ENCODE results near the gene RAB5A. TPM values are rescaled to one million over a fixed set of nuclear protein-coding genes. Genes with fewer than 3 reads are reported as not detected.
"Not testable (repeated sequence)": the region's sequence is repeated elsewhere in the genome, so short reads cannot be mapped to it uniquely, and the experiment has no call there.

Gene RAB5A
- total RNA-seq, 1 experiment from 2014 or later = 86.8 TPM

- Histone ChIP-seq H4K20me1 (ENCODE audit: low read length) (peaks cover 35% of the 10 kb centered on the region), H3K27me3 (ENCODE audit: low read length) (no peaks in the 10 kb centered on the region), H3K9ac (ENCODE audit: low read length) (peak overlapping the region; percentile 90), H3K79me2 (ENCODE audit: low read length) (peaks cover 60% of the 10 kb centered on the region), H3K36me3 (ENCODE audit: low read depth, low read length) (peaks cover 7% of the 10 kb centered on the region), H3K4me2 (ENCODE audit: low read length) (peak overlapping the region; percentile 92), H3K9me2 (replicated peaks; ENCODE audit: low read length) (no peaks in the 10 kb centered on the region), H3F3A (ENCODE audit: low read length, unreplicated experiment) (no peaks in the 10 kb centered on the region), H2AFZ (ENCODE audit: low read length) (no peak overlapping the region), H3K4me3 (ENCODE audit: low read length) (peak overlapping the region; percentile 87), H3K4me1 (ENCODE audit: insufficient read depth, low read length) (peaks cover 38% of the 10 kb centered on the region), H3K9me3 (ENCODE audit: low read length) (no peaks in the 10 kb centered on the region), H3K27ac (ENCODE audit: low read length) (peak overlapping the region; percentile 87)
- POLR2A ChIA-PET (ENCODE audit: unreplicated experiment) = no interaction called here
- CTCF ChIA-PET = no interaction called here
- BruUV-seq (replicated peaks) = no TSS peak
- DNase-seq (no peak), ATAC-seq (no peak)
- intact Hi-C loops (cut with micrococcal nuclease) = no loop called here
- TF ChIP-seq EZH2 (IDR thresholded peaks at IDR 0.05; ENCODE audit: low read length, unreplicated experiment) = no peak
- no peak for TF ChIP-seq EZH2phosphoT487 (IDR thresholded peaks at IDR 0.05; ENCODE audit: borderline replicate concordance, low read length)
- TF ChIP-seq CTCF (conservative IDR thresholded peaks at IDR 0.05; ENCODE audit: low read depth, low read length) = no peak
Measured at GRCh38 chr3:19948226-19948591, 1.3 kb downstream of the RAB5A start.

GRCh38 chr3:19950316-19950715 lies 3.4 kb downstream of the RAB5A start:
- intact Hi-C loops (cut with micrococcal nuclease) = no loop called here
- H4K20me1 ChIP-seq (ENCODE audit: low read length) = peaks cover 35% of the 10 kb centered on the region
- TF ChIP-seq EZH2 (IDR thresholded peaks at IDR 0.05; ENCODE audit: low read length, unreplicated experiment) = no peak
- no peak for TF ChIP-seq EZH2phosphoT487 (IDR thresholded peaks at IDR 0.05; ENCODE audit: borderline replicate concordance, low read length)
- TF ChIP-seq CTCF (conservative IDR thresholded peaks at IDR 0.05; ENCODE audit: low read depth, low read length) = no peak
- H3K9me3 ChIP-seq (ENCODE audit: low read length) = no peaks in the 10 kb centered on the region
- H3K4me2 ChIP-seq (ENCODE audit: low read length) = peak overlapping the region; percentile 92; the same call in 1 of the 2 replicates
- H2AFZ ChIP-seq (ENCODE audit: low read length) = no peak overlapping the region
- CTCF ChIA-PET = no interaction called here
- H3K27me3 ChIP-seq (ENCODE audit: low read length) = no peaks in the 10 kb centered on the region
- H3K4me1 ChIP-seq (ENCODE audit: insufficient read depth, low read length) = peaks cover 25% of the 10 kb centered on the region
- POLR2A ChIA-PET (ENCODE audit: unreplicated experiment) = no interaction called here
- ATAC-seq = no peak
- H3F3A ChIP-seq (ENCODE audit: low read length, unreplicated experiment) = no peaks in the 10 kb centered on the region
- H3K36me3 ChIP-seq (ENCODE audit: low read depth, low read length) = peaks cover 23% of the 10 kb centered on the region
- no peak for DNase-seq
- no peak overlapping the region for H3K27ac ChIP-seq (ENCODE audit: low read length)
- peak overlapping the region; percentile 87; the same call in 1 of the 2 replicates for H3K4me3 ChIP-seq (ENCODE audit: low read length)
- no TSS peak for BruUV-seq (replicated peaks)
- H3K9ac ChIP-seq (ENCODE audit: low read length) = no peak overlapping the region
- no peaks in the 10 kb centered on the region for H3K9me2 ChIP-seq (replicated peaks; ENCODE audit: low read length)
- peaks cover 81% of the 10 kb centered on the region for H3K79me2 ChIP-seq (ENCODE audit: low read length)

GRCh38 chr3:19954676-19955075 lies 7.8 kb downstream of the RAB5A start:
- no peak overlapping the region for H3K9ac ChIP-seq (ENCODE audit: low read length)
- ChIA-PET POLR2A (ENCODE audit: unreplicated experiment) (no interaction called here), CTCF (no interaction called here)
- H3K9me3 ChIP-seq (ENCODE audit: low read length) = no peaks in the 10 kb centered on the region
- intact Hi-C loops (cut with micrococcal nuclease) = no loop called here
- no peaks in the 10 kb centered on the region for H3F3A ChIP-seq (ENCODE audit: low read length, unreplicated experiment)
- BruUV-seq (replicated peaks) = no TSS peak
- H3K27ac ChIP-seq (ENCODE audit: low read length) = no peak overlapping the region
- no peaks in the 10 kb centered on the region for H3K27me3 ChIP-seq (ENCODE audit: low read length)
- H3K4me1 ChIP-seq (ENCODE audit: insufficient read depth, low read length) = peaks cover 7% of the 10 kb centered on the region
- TF ChIP-seq EZH2 (IDR thresholded peaks at IDR 0.05; ENCODE audit: low read length, unreplicated experiment) (no peak), CTCF (conservative IDR thresholded peaks at IDR 0.05; ENCODE audit: low read depth, low read length) (no peak), EZH2phosphoT487 (IDR thresholded peaks at IDR 0.05; ENCODE audit: borderline replicate concordance, low read length) (no peak)
- peaks cover 31% of the 10 kb centered on the region for H4K20me1 ChIP-seq (ENCODE audit: low read length)
- H2AFZ ChIP-seq (ENCODE audit: low read length) = no peak overlapping the region
- no peak overlapping the region for H3K4me3 ChIP-seq (ENCODE audit: low read length)
- H3K9me2 ChIP-seq (replicated peaks; ENCODE audit: low read length) = no peaks in the 10 kb centered on the region
- ATAC-seq = no peak
- no peak for DNase-seq
- peaks cover 29% of the 10 kb centered on the region for H3K36me3 ChIP-seq (ENCODE audit: low read depth, low read length)
- H3K4me2 ChIP-seq (ENCODE audit: low read length) = no peak overlapping the region
- H3K79me2 ChIP-seq (ENCODE audit: low read length) = peaks cover 97% of the 10 kb centered on the region

GRCh38 chr3:19957354-19957753 lies 10.5 kb downstream of the RAB5A start:
- H2AFZ ChIP-seq (ENCODE audit: low read length); CTCF ChIA-PET; H3K27ac ChIP-seq (ENCODE audit: low read length); H3K9me3 ChIP-seq (ENCODE audit: low read length); DNase-seq; H3K27me3 ChIP-seq (ENCODE audit: low read length); H3K9ac ChIP-seq (ENCODE audit: low read length); H3K4me2 ChIP-seq (ENCODE audit: low read length); H3K4me1 ChIP-seq (ENCODE audit: insufficient read depth, low read length); H3F3A ChIP-seq (ENCODE audit: low read length, unreplicated experiment); H3K9me2 ChIP-seq (replicated peaks; ENCODE audit: low read length); BruUV-seq (replicated peaks); intact Hi-C loops (cut with micrococcal nuclease); H3K4me3 ChIP-seq (ENCODE audit: low read length): not testable (repeated sequence)
- Histone ChIP-seq H3K79me2 (ENCODE audit: low read length) (peaks cover 97% of the 10 kb centered on the region), H3K36me3 (ENCODE audit: low read depth, low read length) (peaks cover 29% of the 10 kb centered on the region; the same call in 1 of the 2 replicates), H4K20me1 (ENCODE audit: low read length) (peaks cover 26% of the 10 kb centered on the region; the same call in 1 of the 2 replicates)
- peak; percentile 27; the same call in 1 of the 2 replicates for ATAC-seq
- POLR2A ChIA-PET (ENCODE audit: unreplicated experiment) = interaction anchor here (0.6 kb wide), 1 partner anchor 34 kb away, joined by 3 read pairs; no protein-coding TSS in a partner anchor

All from PC-3 (cell line).